ENCODE measurements around the gene TBX15. TPM values are rescaled to one million over a fixed set of nuclear protein-coding genes. Genes with fewer than 3 reads are reported as not detected.

Gene TBX15
- total RNA-seq, 4 donors from 2014 or later, result 0.21 to 0.62 TPM; not detected in 2

GRCh38 chr1:118987468-118988185 lies 516 bp downstream of the TBX15 start:
- peaks cover 25 to 95% of the 10 kb centered on the region in 2 donors for H3K27me3 ChIP-seq
- no peak overlapping the region for H3K27ac ChIP-seq
- H3K9me3 ChIP-seq, result no peaks in the 10 kb centered on the region
- no peaks in the 10 kb centered on the region for H3K36me3 ChIP-seq
- intact Hi-C loops (cut with DNase I; ENCODE audit: low total_unique reads), result no loop called here
- TF ChIP-seq CTCF (IDR thresholded peaks at IDR 0.05), result no peak
- no peak for TF ChIP-seq POLR2A (IDR thresholded peaks at IDR 0.05)
- H3K4me1 ChIP-seq, result peaks cover 0 to 8% of the 10 kb centered on the region in 2 donors
- DNase-seq, result no peak
- H3K4me3 ChIP-seq, result peak overlapping the region; percentile 6 to 28

- H3K9me3 ChIP-seq, result no peaks in the 10 kb centered on the region
- peak overlapping the region; percentile 6 to 28 for H3K4me3 ChIP-seq
- no peaks in the 10 kb centered on the region for H3K36me3 ChIP-seq
- H3K27ac ChIP-seq, result no peak overlapping the region
- TF ChIP-seq CTCF (IDR thresholded peaks at IDR 0.05) (no peak), POLR2A (IDR thresholded peaks at IDR 0.05) (no peak)
- peaks cover 23 to 95% of the 10 kb centered on the region in 2 donors for H3K27me3 ChIP-seq
- intact Hi-C loops (cut with DNase I; ENCODE audit: low total_unique reads), result no loop called here
- H3K4me1 ChIP-seq, result peaks cover 0 to 8% of the 10 kb centered on the region in 2 donors
- DNase-seq, result no peak
Observed at GRCh38 chr1:118986555-118987467, 1.3 kb downstream of the TBX15 start.

GRCh38 chr1:118985640-118986554 lies 2.2 kb downstream of the TBX15 start:
- H3K4me3 ChIP-seq, result no peak overlapping the region
- H3K9me3 ChIP-seq, result no peaks in the 10 kb centered on the region
- H3K4me1 ChIP-seq, result peaks cover 0 to 8% of the 10 kb centered on the region in 2 donors
- H3K27ac ChIP-seq, result no peak overlapping the region
- peaks cover 23 to 95% of the 10 kb centered on the region in 2 donors for H3K27me3 ChIP-seq
- H3K36me3 ChIP-seq, result no peaks in the 10 kb centered on the region
- TF ChIP-seq POLR2A (IDR thresholded peaks at IDR 0.05), result no peak
- TF ChIP-seq CTCF (IDR thresholded peaks at IDR 0.05), result no peak
- intact Hi-C loops (cut with DNase I; ENCODE audit: low total_unique reads), result no loop called here
- no peak for DNase-seq

- no peaks in the 10 kb centered on the region for H3K9me3 ChIP-seq
- intact Hi-C loops (cut with DNase I; ENCODE audit: low total_unique reads), result no loop called here
- no peaks in the 10 kb centered on the region for H3K36me3 ChIP-seq
- H3K4me3 ChIP-seq, result no peak overlapping the region
- DNase-seq, result no peak
- H3K27me3 ChIP-seq, result peaks cover 23 to 95% of the 10 kb centered on the region in 2 donors
- peaks cover 0 to 8% of the 10 kb centered on the region in 2 donors for H3K4me1 ChIP-seq
- no peak overlapping the region for H3K27ac ChIP-seq
- TF ChIP-seq POLR2A (IDR thresholded peaks at IDR 0.05) (no peak), CTCF (IDR thresholded peaks at IDR 0.05) (no peak)
Observed at GRCh38 chr1:118984722-118985639, 3.2 kb downstream of the TBX15 start.
